ENCODE data around the gene RNF213. TPM values are rescaled to one million over a fixed set of nuclear protein-coding genes. Genes with fewer than 3 reads are reported as not detected.

Gene RNF213
- total RNA-seq, 1 donor from 2014 or later: 47.3 TPM

DNA sequence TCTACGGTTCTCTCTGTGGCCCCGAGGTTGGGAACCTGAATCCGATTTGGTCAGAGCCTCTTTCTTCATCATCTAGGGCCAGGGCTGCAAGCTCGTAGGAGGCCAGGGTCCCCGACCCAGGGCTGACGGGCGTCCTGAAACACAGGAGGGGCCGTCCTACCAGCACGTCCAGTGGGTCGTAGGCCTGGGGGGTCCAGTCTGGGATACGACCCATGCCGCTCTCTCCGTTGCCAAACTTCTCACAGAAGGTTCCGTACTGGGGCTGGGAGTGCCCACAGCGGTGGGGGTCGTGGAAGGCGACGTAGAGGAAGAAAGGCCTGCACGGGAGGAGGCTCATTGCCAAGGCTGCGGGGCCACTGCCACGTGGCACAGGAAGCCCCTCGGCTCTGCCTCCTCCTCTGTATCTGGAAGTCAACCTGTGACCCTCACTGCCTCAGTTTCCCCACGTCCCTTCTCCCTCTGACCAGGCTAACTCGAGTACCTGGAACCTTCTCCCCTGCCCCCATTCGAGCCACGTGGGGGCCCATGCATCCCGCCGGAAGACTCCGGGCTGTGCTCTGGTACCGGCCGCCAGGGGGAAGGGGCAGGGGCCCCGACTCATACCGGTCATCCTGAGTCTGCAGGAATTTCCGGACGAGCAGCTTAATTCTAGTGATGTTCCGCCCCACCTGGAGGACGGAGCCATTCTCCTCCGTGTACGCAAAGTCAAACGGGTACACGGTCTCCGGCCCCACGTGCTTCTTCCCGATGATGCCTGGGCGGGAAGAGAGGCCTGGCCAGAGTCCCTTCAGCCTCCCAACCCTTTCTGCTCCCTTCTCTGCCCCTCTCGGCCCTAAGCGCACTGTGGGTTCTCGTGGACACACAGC, 46.4 kb upstream of the RNF213 start:
- no peak for TF ChIP-seq CTCF (conservative IDR thresholded peaks at IDR 0.05)
- peaks cover 9% of the 10 kb centered on the region for H3K36me3 Mint-ChIP-seq

DNA sequence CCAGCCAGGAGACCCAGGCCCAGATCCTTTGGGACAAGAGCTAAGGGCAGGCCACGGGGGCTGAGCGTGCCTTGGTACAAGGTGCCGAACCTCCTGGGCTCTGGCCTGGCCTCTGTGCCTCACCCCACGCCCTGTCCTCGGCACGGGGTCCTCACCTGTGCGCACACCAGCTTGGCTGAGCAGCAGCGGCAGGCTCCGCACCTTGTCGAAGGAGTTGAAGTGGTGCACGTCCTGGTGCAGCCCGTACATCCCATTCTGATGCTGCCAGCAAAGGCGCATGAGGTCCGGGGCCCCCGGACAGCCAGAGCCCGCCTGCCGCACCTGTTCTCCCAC, 45.8 kb upstream of the RNF213 start:
- Mint-ChIP-seq H3K4me1 (ENCODE audit: unreplicated experiment) (peaks cover 12% of the 10 kb centered on the region), H3K36me3 (peaks cover 9% of the 10 kb centered on the region), H3K27ac (no peak overlapping the region), H3K4me3 (no peak overlapping the region), H3K9me3 (no peaks in the 10 kb centered on the region), H3K27me3 (no peaks in the 10 kb centered on the region)
- DNase-seq (ENCODE audit: extremely low spot score, unreplicated experiment): no peak
- TF ChIP-seq CTCF (conservative IDR thresholded peaks at IDR 0.05): no peak

More for the DNA sequence above, 46.4 kb upstream of the RNF213 start:
- Mint-ChIP-seq H3K27me3 (no peaks in the 10 kb centered on the region), H3K27ac (no peak overlapping the region), H3K4me3 (no peak overlapping the region), H3K9me3 (no peaks in the 10 kb centered on the region), H3K4me1 (ENCODE audit: unreplicated experiment) (peaks cover 8% of the 10 kb centered on the region)
- no peak for DNase-seq (ENCODE audit: extremely low spot score, unreplicated experiment)

DNA sequence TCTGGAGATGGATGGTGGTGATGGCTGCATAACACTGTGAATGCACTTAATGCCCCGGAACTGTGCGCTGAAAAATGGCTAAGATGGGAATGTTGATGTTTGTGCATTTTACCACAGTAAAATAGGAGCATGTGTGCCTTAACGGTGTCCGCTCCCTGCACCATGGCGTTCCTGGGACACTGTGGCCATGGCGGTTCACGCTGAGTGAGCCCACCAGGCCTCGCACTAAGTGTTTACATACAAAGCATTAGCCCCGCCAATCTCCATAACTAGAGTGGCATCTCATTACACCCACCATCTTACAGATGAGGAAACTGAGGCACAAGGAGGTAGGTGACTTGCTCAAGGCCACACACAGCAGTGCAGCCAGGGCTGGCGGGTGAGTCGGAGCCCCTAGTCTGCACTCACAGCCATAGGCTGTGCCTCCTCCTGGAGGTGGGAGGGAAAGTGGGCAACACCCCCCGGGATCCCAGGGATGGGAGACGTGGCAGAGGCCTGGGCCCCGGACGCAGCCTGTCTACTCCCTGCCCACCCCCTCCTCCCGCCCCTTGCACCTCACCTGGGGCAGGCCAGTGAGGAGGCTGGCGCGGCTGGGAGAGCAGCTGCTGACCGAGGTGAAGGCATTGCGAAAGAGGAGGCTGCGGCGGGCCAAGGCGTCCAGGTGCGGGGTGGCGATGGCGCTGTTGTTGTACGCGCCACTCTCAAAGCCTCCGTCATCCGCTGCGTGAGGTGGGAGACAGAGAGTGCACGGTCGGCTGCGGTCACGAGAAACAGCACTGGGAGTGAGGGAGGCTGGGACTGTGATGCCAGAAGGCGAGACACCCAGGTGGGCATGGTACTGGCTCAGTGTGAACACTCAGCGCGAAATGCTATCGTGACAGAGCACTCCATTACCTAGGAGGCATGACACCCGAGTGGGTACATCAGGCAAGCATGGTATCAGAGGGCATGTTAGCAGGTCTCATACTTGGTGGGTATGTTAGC, 43.9 kb upstream of the RNF213 start:
- Mint-ChIP-seq H3K4me3 (peak overlapping the region; percentile 34), H3K36me3 (peaks cover 9% of the 10 kb centered on the region), H3K27me3 (no peaks in the 10 kb centered on the region), H3K4me1 (ENCODE audit: unreplicated experiment) (peaks cover 12% of the 10 kb centered on the region), H3K27ac (peak overlapping the region; percentile 29), H3K9me3 (no peaks in the 10 kb centered on the region)
- no peak for TF ChIP-seq CTCF (conservative IDR thresholded peaks at IDR 0.05)
- no peak for DNase-seq (ENCODE audit: extremely low spot score, unreplicated experiment)

DNA sequence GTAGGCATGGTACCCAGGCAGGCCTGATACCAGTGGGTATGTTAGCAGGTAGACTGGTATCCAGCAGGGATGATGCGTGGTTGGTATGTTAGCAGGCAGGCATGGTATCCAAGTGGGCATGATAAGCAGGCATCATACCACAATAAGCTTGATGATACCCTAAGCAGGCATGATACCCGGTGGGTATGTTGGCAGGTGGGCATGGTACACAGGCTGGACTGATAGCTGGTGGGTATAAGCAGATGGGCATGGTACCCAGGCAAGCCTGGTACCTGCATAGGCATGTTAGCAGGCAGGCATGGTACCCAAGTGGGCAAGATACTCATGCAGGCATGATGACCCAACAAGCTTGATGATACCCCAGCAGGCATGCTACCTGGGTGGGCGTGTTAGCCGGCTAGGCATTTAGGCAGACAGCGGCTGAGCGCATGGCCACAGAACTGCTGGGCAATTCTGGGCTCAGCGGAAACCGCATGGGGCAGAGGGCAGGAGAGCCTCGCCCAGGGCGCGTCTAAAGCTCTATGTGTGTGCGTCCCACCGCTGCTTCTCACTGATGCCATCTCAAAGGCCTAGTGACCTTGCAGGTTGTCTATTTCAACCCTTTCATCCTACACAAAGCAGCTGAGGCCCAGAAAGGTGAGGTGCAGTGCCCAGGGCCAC, 42.8 kb upstream of the RNF213 start:
- Mint-ChIP-seq H3K4me3 (peak overlapping the region; percentile 34), H3K27me3 (no peaks in the 10 kb centered on the region), H3K36me3 (peaks cover 9% of the 10 kb centered on the region), H3K27ac (no peak overlapping the region), H3K9me3 (no peaks in the 10 kb centered on the region), H3K4me1 (ENCODE audit: unreplicated experiment) (peaks cover 12% of the 10 kb centered on the region)
- DNase-seq (ENCODE audit: extremely low spot score, unreplicated experiment): no peak
- no peak for TF ChIP-seq CTCF (conservative IDR thresholded peaks at IDR 0.05)

GRCh38 chr17:80218391-80218790, 42.3 kb upstream of the RNF213 start:
- no peaks in the 10 kb centered on the region for H3K27me3 Mint-ChIP-seq
- TF ChIP-seq CTCF (conservative IDR thresholded peaks at IDR 0.05): no peak
- peaks cover 9% of the 10 kb centered on the region for H3K36me3 Mint-ChIP-seq
- H3K4me3 Mint-ChIP-seq: peak overlapping the region; percentile 94
- no peaks in the 10 kb centered on the region for H3K9me3 Mint-ChIP-seq
- DNase-seq (ENCODE audit: extremely low spot score, unreplicated experiment): no peak
- no peak overlapping the region for H3K27ac Mint-ChIP-seq
- peaks cover 12% of the 10 kb centered on the region for H3K4me1 Mint-ChIP-seq (ENCODE audit: unreplicated experiment)

Measured in type B pancreatic cell (in vitro differentiated cells).